K562 (cell line): ENCODE measurements around the gene ARFGEF2. TPM values are rescaled to one million over a fixed set of nuclear protein-coding genes. Genes with fewer than 3 reads are reported as not detected.

ENCODE experiments used
- ATAC-seq: fragments of 200-7000 bp; cut with Tn5 transposase; 3 replicates; pipeline ENCODE4 v1.9.1; 2020; ENCODE audit warnings: moderate library complexity
- BruUV-seq: library from RNA; stranded (reverse); fragments of 400-500 nt; replicated peaks from 2 replicates; lab custom pipeline; 2021; lab: Mats Ljungman, UMichigan
- CTCF ChIA-PET: fragments of 300-600 bp; formaldehyde crosslinking; extraction: SDS; loops from one replicate; lab custom pipeline; 2021; ENCODE audit warnings: low intra/inter-chr PET ratio; lab: Yijun Ruan, JAX
- POLR2A ChIA-PET: fragments of 300-600, 350-650 bp; sonication (Branson Sonifier 250); formaldehyde crosslinking; extraction: SDS; loops from one replicate; lab custom pipeline; 2021; ENCODE audit warnings: antibody characterized with exemption, inconsistent platforms; lab: Yijun Ruan, JAX
- DNase-seq, 4 experiments: peaks; one replicate each; pipeline versions ENCODE4 v3.0.0 to v3.0.0-alpha.2; 2011 to 2018; ENCODE audit warnings: low spot score in 3 of 4, mixed read lengths in 3 of 4; ENCODE audit errors: extremely low read depth in 1 of 4
- FAIRE-seq: peaks from 2 replicates; lab custom pipeline; 2011; peaks lifted over from hg19 to GRCh38; lab: Jason Lieb, UNC
- H2AFZ ChIP-seq: 2 replicates; pipeline ENCODE4 v1.6.0; 2011; ENCODE audit warnings: low read depth, low read length, control low read depth, inconsistent platforms
- H3K27ac ChIP-seq: fragments of 200-600 bp; 3 replicates; pipeline ENCODE4 v1.8.0; 2011; ENCODE audit warnings: low read depth, mild to moderate bottlenecking, control low read depth, inconsistent platforms, low read length, moderate library complexity, mixed read lengths; ENCODE audit errors: extremely low read depth
- H3K27me3 ChIP-seq, 2 experiments: fragments of 300-600 bp in 1 of 2; 2 replicates in 1 of 2; 3 replicates in 1 of 2; pipeline versions ENCODE4 v1.6.0 to v1.8.0; 2011; ENCODE audit warnings: inconsistent platforms in 2 of 2, low read length in 2 of 2, mild to moderate bottlenecking in 1 of 2, mixed read lengths in 1 of 2, moderate library complexity in 1 of 2; ENCODE audit not compliant: control insufficient read depth in 2 of 2, insufficient read depth in 2 of 2
- H3K36me3 ChIP-seq: fragments of 300-600 bp; 3 replicates; pipeline ENCODE4 v1.8.0; 2011; ENCODE audit warnings: mild to moderate bottlenecking, low read length, inconsistent platforms; ENCODE audit not compliant: control insufficient read depth, insufficient read depth
- H3K4me1 ChIP-seq, 2 experiments: fragments of 200-600 bp in 1 of 2; replicated peaks in 1 of 2; 2 replicates in 1 of 2; 3 replicates in 1 of 2; pipeline versions ENCODE4 v1.5.1 to v1.8.0; 2011; ENCODE audit warnings: inconsistent platforms in 2 of 2, low read length in 2 of 2, mild to moderate bottlenecking in 1 of 2, mixed read lengths in 1 of 2, moderate library complexity in 1 of 2; ENCODE audit not compliant: control insufficient read depth in 2 of 2, insufficient read depth in 2 of 2
- H3K4me2 ChIP-seq: 2 replicates; pipeline ENCODE4 v1.6.1; 2011; ENCODE audit warnings: low read length, control low read depth, inconsistent platforms, mixed read lengths; ENCODE audit not compliant: insufficient read depth
- H3K4me3 ChIP-seq: fragments of 200-600 bp; sonication (generic), shearing (Covaris generic); 2 replicates; pipeline ENCODE4 v1.5.1; 2016; ENCODE audit warnings: control low read depth, inconsistent platforms
- H3K79me2 ChIP-seq: fragments of 200-600 bp; 3 replicates; pipeline ENCODE4 v1.8.0; 2011; ENCODE audit warnings: low read length, inconsistent platforms; ENCODE audit not compliant: control insufficient read depth, insufficient read depth
- H3K9ac ChIP-seq, 2 experiments: 2 replicates each; pipeline versions ENCODE4 v1.6.0 to v1.6.1; 2011; ENCODE audit warnings: low read depth in 2 of 2, low read length in 2 of 2, control low read depth in 1 of 2, inconsistent platforms in 1 of 2, mild to moderate bottlenecking in 1 of 2, mixed read lengths in 1 of 2; ENCODE audit not compliant: insufficient read depth in 1 of 2
- H3K9me1 ChIP-seq: one replicate; pipeline ENCODE4 v1.6.0; 2011; ENCODE audit warnings: inconsistent platforms, mild to moderate bottlenecking, low read length, moderate library complexity; ENCODE audit not compliant: control insufficient read depth, insufficient read depth
- H3K9me3 ChIP-seq: replicated peaks from 2 replicates; pipeline ENCODE4 v1.5.1; 2011; ENCODE audit warnings: low read depth, low read length, inconsistent platforms; ENCODE audit not compliant: control insufficient read depth, insufficient read depth
- H4K20me1 ChIP-seq: replicated peaks from 2 replicates; pipeline ENCODE4 v1.6.1; 2011; ENCODE audit warnings: low read length, inconsistent platforms, mixed read lengths; ENCODE audit not compliant: control insufficient read depth, insufficient read depth
- DACH1 ChIP-seq: fragments of 450-650 bp; IDR thresholded peaks from 2 replicates; pipeline ENCODE4 v1.6.1; 2018; ENCODE audit not compliant: partially characterized antibody
- FOXP1 ChIP-seq: sonication (generic); formaldehyde crosslinking; IDR thresholded peaks from 2 replicates; pipeline ENCODE4 v1.8.0; 2022; ENCODE audit warnings: mild to moderate bottlenecking, missing genetic modification reagents
- HMGN3 ChIP-seq: IDR thresholded peaks from 2 replicates; pipeline ENCODE4 v1.6.1; 2011; ENCODE audit warnings: borderline replicate concordance, low read depth, mild to moderate bottlenecking, mixed read lengths, low read length; ENCODE audit not compliant: insufficient read length; ENCODE audit errors: extremely low read depth
- NUFIP1 ChIP-seq: fragments of 450-650 bp; IDR thresholded peaks from 2 replicates; pipeline ENCODE4 v1.6.1; 2018; ENCODE audit not compliant: partially characterized antibody
- PURB ChIP-seq: sonication (generic); formaldehyde crosslinking; IDR thresholded peaks from 2 replicates; pipeline ENCODE4 v1.9.0; 2021; ENCODE audit warnings: low read depth, mild to moderate bottlenecking, missing genetic modification reagents
- SAFB2 ChIP-seq: fragments of 200-400 bp; formaldehyde crosslinking; IDR thresholded peaks from 2 replicates; pipeline ENCODE4 v1.6.1; 2018; ENCODE audit warnings: borderline replicate concordance, low read length, low read depth, moderate library complexity; ENCODE audit not compliant: severe bottlenecking
- ZBED1 ChIP-seq: IDR thresholded peaks from 2 replicates; pipeline ENCODE4 v1.6.1; 2014
- WGBS: fragments of 100-300 bp; shearing (Covaris generic); methylation state at CpG from one replicate; pipeline ENCODE4 v1.1.6; 2016; ENCODE audit warnings: low coverage, mixed read lengths; ENCODE audit not compliant: insufficient coverage; ENCODE audit errors: missing lambda C conversion rate; 5-methylcytosine and 5-hydroxymethylcytosine counted together
- in situ Hi-C: fragments of 300-500 bp; cut with MboI; formaldehyde crosslinking; loops from 4 replicates; pipeline ENCODE4 v1.15.0; 2018; ENCODE audit warnings: inconsistent platforms, mixed read lengths
- intact Hi-C: fragments of 100-400 bp; cut with micrococcal nuclease; formaldehyde crosslinking; loops from 2 replicates; pipeline ENCODE4 v1.14.2; 2022
- polyA plus RNA-seq, 8 experiments: library from polyadenylated mRNA; depleted of rRNA in 4 of 8; stranded (reverse) in 5 of 8; unstranded in 3 of 8; fragments of >200 nt; fragmentation: Nextera tagmentation in 2 of 8; fragmentation: Illumina TruSeq in 1 of 8; extraction: Ambion mirVana in 2 of 8; extraction: Trizol in 1 of 8; gene quantifications; 2 replicates each; pipeline versions ENCODE4 v1.2.1 to v1.2.3, GENCODE V29; 2011 to 2014; ENCODE audit warnings: inconsistent platforms in 1 of 8, missing spikeins in 1 of 8
- total RNA-seq, 7 experiments: library from RNA; depleted of rRNA in 6 of 7; stranded (reverse); fragments of >200 nt in 6 of 7; fragmentation: Illumina TruSeq in 2 of 7; extraction: Trizol in 2 of 7; gene quantifications; 2 replicates each; pipeline versions ENCODE4 v1.2.1 to v1.2.3, GENCODE V29; 2011 to 2021; ENCODE audit warnings: low replicate concordance in 1 of 7

ARFGEF2 gene
- total and polyA plus RNA-seq, 9 of the 15 experiments (the other 6 are each of a cell fraction or from before 2014, with no cell fraction given): 4.2 to 18.8 (median 13.7) TPM

DNA sequence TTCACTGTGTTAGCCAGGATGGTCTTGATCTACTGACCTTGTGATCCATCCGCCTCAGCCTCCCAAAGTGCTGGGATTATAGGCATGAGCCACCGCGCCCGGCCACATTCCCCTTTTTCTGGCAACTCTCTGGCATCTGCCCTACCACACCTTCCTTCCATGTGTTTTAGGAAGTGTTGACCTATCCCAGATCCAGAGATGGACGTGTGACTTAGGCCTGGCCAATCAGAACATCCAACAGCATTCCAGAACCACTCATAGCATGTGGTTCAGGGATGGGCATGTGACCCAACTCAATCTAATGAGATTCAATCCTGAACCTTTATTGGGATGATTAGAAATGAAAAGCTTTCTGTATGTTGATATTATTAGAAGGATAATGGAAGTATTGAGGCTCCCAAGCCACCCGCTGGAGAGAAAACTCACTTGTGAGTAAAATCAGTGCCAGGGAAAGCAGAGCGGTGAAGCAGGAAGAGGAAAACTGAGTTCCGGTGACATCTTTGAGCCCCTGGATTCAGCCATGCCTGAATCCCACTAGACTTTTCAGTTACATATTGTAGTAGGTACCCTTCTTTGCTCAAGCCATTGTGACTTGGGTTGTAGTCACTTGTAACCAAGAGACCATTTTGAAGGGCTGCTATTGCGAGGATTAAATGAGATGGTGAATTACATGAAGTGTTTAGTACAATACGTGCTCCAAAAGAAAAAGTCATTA is 42.8 kb upstream of the ARFGEF2 start:
- peaks cover 3 to 12% of the 10 kb centered on the region in 2 experiments; a peak in 2 of 5 replicates for H3K4me1 ChIP-seq
- H4K20me1 ChIP-seq: no peaks in the 10 kb centered on the region
- H3K36me3 ChIP-seq: no peaks in the 10 kb centered on the region
- H3K4me2 ChIP-seq: no peak overlapping the region
- H3K9ac ChIP-seq: no peak overlapping the region
- in situ Hi-C loops: no loop called here
- POLR2A ChIA-PET: interaction anchor here (0.5 to 2.3 kb wide), 4 partner anchors 8 to 46 kb away, joined by 3 to 13 read pairs (median 5); no protein-coding TSS in a partner anchor
- TF ChIP-seq PURB (CRISPR knock-in tag) (no peak), DACH1 (no peak), HMGN3 (no peak), SAFB2 (no peak), NUFIP1 (no peak), ZBED1 (no peak), FOXP1 (no peak)
- H3K9me1 ChIP-seq: no peaks in the 10 kb centered on the region
- FAIRE-seq (no peak), ATAC-seq (no peak), DNase-seq (no peak)
- no peaks in the 10 kb centered on the region for H3K9me3 ChIP-seq
- no peaks in the 10 kb centered on the region for H3K27me3 ChIP-seq
- no peak overlapping the region for H2AFZ ChIP-seq
- 69% methylated on average over 8 of the region's 10 CpGs for WGBS
- CTCF ChIA-PET: no interaction called here
- H3K4me3 ChIP-seq: no peak overlapping the region
- no peaks in the 10 kb centered on the region for H3K79me2 ChIP-seq
- no TSS peak for BruUV-seq
- intact Hi-C loops: no loop called here
- no peak overlapping the region for H3K27ac ChIP-seq
